Heart right ventricle (tissue), 16 donors: ENCODE measurements around the gene CYSTM1. TPM values are rescaled to one million over a fixed set of nuclear protein-coding genes. Genes with fewer than 3 reads are reported as not detected.
A peak's percentile ranks its signal among the peaks of the same experiment; 100 is the strongest.

Experiments used
- ATAC-seq, 8 donors: fragments of 200-7000 bp; cut with Tn5 transposase; one replicate each; pipeline ENCODE4 v1.9.1; 2020; ENCODE audit warnings: mild to moderate bottlenecking in 8 of 8, moderate library complexity in 8 of 8, moderate number of reproducible peaks in 1 of 8
- DNase-seq, 2 donors: peaks; one replicate each; pipeline ENCODE4 v3.0.0-alpha.2; 2020
- H3K27ac ChIP-seq, 10 donors: fragments of 200-600 bp; sonication (generic) in 2 of 10; one replicate each; pipeline versions ENCODE4 v1.5.0 to v1.8.0; 2020 to 2022; ENCODE audit warnings: mild to moderate bottlenecking in 3 of 10
- H3K27me3 ChIP-seq, 7 donors: fragments of 200-600 bp; one replicate each; pipeline ENCODE4 v1.8.0; 2021 to 2022; ENCODE audit warnings: mild to moderate bottlenecking in 2 of 7
- H3K36me3 ChIP-seq, 9 donors: fragments of 200-600 bp; sonication (generic) in 1 of 9; one replicate each; pipeline versions ENCODE4 v1.5.0 to v1.8.0; 2020 to 2022; ENCODE audit warnings: mild to moderate bottlenecking in 2 of 9
- H3K4me1 ChIP-seq, 9 donors: fragments of 200-600 bp; sonication (generic) in 1 of 9; one replicate each; pipeline versions ENCODE4 v1.5.0 to v1.8.0; 2020 to 2022; ENCODE audit warnings: mild to moderate bottlenecking in 4 of 9
- H3K4me3 ChIP-seq, 10 donors: fragments of 200-600 bp; sonication (generic) in 2 of 10; one replicate each; pipeline versions ENCODE4 v1.5.0 to v1.8.0; 2020 to 2022; ENCODE audit warnings: mild to moderate bottlenecking in 7 of 10, moderate library complexity in 2 of 10
- H3K9me3 ChIP-seq, 11 donors: fragments of 200-600 bp in 10 of 11; sonication (generic) in 2 of 11; one replicate each; pipeline versions ENCODE4 v1.5.0 to v1.8.0; 2013 to 2022; ENCODE audit warnings: mild to moderate bottlenecking in 2 of 11, control low read depth in 1 of 11, moderate library complexity in 1 of 11
- CTCF ChIP-seq, 9 donors: fragments of 200-600 bp; sonication (generic) in 2 of 9; IDR thresholded peaks; one replicate each; pipeline versions ENCODE4 v1.5.0 to v1.8.0; 2021 to 2022; ENCODE audit warnings: antibody characterized with exemption in 9 of 9, mild to moderate bottlenecking in 5 of 9, moderate library complexity in 1 of 9
- WGBS, 2 donors: extraction: QIAGEN DNeasy Blood & Tissue Kit; methylation state at CpG; one replicate each; pipeline ENCODE4 v1.1.7; 2013; ENCODE audit warnings: inconsistent platforms in 1 of 2; 5-methylcytosine and 5-hydroxymethylcytosine counted together
- intact Hi-C, 10 donors: fragments of 100-400 bp; cut with DNase I; formaldehyde crosslinking; loops; one replicate each; pipeline versions ENCODE4 v1.11.1 to v1.14.2; 2022
- polyA plus RNA-seq, 2 donors: library from polyadenylated mRNA; stranded (reverse); fragments of 200-250 nt; gene quantifications; one replicate each; pipeline ENCODE4 v1.2.3, GENCODE V29; 2013
- total RNA-seq, 10 donors: library from RNA; stranded (reverse); fragmentation: NEBNext Ultra II Directional in 3 of 10; extraction: Animal tissue kit (Norgen Biotek cat#: 25700) in 3 of 10; gene quantifications; one replicate each; pipeline versions ENCODE4 v1.2.1 to v1.2.4, GENCODE V29; 2021 to 2023
- donor health status: Arrhythmogenic right ventricular cardiomyopathy.
- donor health status: ischemic (EF 13 %, LVEDD 7.1; RV severe dilation, severe dysfunction).
- donor health status: healthy with polysubstance abuse.
- donor health status: DM: no; HTN: yes; CAD: no.
- donor health status: DM: no; HTN: no; CAD: no.
- donor health status: ischemic (EF 25% LVEDD 6.9; RV normal size, moderate dysfunction).
- donor health status: ischemic (EF 25% LVEDD 5.7; RV mildly dilated, moderate dysfunction).
- donor health status: healthy.
- donor health status: DM: yes; HTN: yes; CAD: no.
- donor health status: Ischemic cardiomyopathy.
- donor health status: ischemic (EF 35%, LVEDD 5.7; RV mildly dilated, moderate dysfunction).
- donor health status: nonischemic (EF 11% LVEDD 7.7; RV severe dilation, severe dysfunction).
- donor health status: DM: yes; HTN: yes; CAD: no.
- donor health status: PGD.
- donor health status: ischemic (EF 29% LVEDD 5.4; RV normal size, mild dysfunction).
- donor health status: nonischemic (EF 23%, LVEDD 6.1; RV moderate dilation, normal function).

Gene CYSTM1
- total and polyA plus RNA-seq, 12 donors: 45.0 to 217 (median 95.3) TPM

GRCh38 chr5:140216478-140217074 lies 41.6 kb downstream of the CYSTM1 start:
- peak overlapping the region in 7 of 10 donors; percentile 10 to 59 (median 37) for H3K27ac ChIP-seq
- intact Hi-C loops: no loop called here
- peaks cover 0 to 10% (median 0%) of the 10 kb centered on the region in 9 donors for H3K36me3 ChIP-seq
- WGBS, 2 donors: 49 to 56% methylated on average over 5 of the region's 5 CpGs
- no peak for TF ChIP-seq CTCF (IDR thresholded peaks at IDR 0.05)
- DNase-seq (no peak), ATAC-seq (peak in 5 of 8 donors; percentile 18 to 52 (median 43))
- H3K4me1 ChIP-seq: peaks cover 7 to 80% (median 62%) of the 10 kb centered on the region in 9 donors
- H3K27me3 ChIP-seq: no peaks in the 10 kb centered on the region
- H3K4me3 ChIP-seq: no peak overlapping the region
- no peaks in the 10 kb centered on the region for H3K9me3 ChIP-seq

DNA sequence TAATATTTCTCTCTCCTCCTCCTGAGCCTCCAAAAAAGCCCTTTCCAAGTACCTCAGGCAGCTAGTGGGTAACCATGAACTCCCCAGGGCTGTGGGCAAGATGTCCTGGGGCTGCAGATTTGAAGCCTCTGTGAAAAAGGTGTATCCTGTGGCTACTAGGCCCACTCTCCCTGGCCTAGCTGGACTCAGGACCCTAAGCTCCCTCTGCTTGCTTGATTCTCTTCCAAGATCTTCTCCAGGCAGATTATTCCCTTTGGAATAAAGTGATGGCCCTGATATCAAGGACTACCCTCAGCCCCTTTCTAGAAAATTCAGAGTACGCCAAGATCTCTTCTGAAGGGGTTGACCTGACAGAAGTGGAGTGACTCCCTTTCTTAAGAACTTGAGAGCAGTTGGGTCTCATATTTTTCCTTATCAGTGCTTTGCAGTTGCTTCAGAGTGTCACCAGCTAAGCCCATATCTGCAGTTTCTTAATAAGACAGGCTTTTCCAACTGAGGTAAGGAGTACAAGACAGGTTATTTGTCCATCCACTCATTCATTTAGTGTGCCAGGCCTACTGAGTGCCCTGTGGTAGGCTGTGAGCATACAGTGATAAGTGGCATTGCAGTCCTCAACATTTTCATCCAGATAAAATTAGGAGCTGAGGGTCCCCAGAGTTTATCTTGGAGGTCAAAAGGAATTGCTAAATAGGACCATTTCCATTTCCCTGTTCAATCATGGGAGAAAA lies 42.5 kb downstream of the CYSTM1 start:
- no peak for TF ChIP-seq CTCF (IDR thresholded peaks at IDR 0.05)
- ATAC-seq (no peak), DNase-seq (no peak)
- Histone ChIP-seq H3K27me3 (no peaks in the 10 kb centered on the region), H3K36me3 (peaks cover 0 to under 1% (median 0%) of the 10 kb centered on the region in 9 donors), H3K4me1 (peaks cover 7 to 89% (median 70%) of the 10 kb centered on the region in 9 donors), H3K9me3 (no peaks in the 10 kb centered on the region), H3K27ac (peak overlapping the region in 4 of 10 donors; percentile 37 to 59 (median 45)), H3K4me3 (no peak overlapping the region)
- intact Hi-C loops: no loop called here
- WGBS, 2 donors: 90 to 97% methylated on average over 1 of the region's 1 CpG

- DNase-seq: no peak
- peak in 1 of 8 donors; percentile 22 for ATAC-seq
- intact Hi-C loops: no loop called here
Measured at GRCh38 chr5:140219068-140219991, 44.3 kb downstream of the CYSTM1 start.

More at GRCh38 chr5:140219068-140219991, 44.3 kb downstream of the CYSTM1 start:
- no peaks in the 10 kb centered on the region for H3K9me3 ChIP-seq
- peaks cover 17 to 100% (median 81%) of the 10 kb centered on the region in 9 donors for H3K4me1 ChIP-seq
- peak overlapping the region; percentile 32 to 87 (median 68) for H3K27ac ChIP-seq
- WGBS, 2 donors: 70 to 73% methylated on average over 9 of the region's 9 CpGs
- H3K36me3 ChIP-seq: no peaks in the 10 kb centered on the region
- TF ChIP-seq CTCF (IDR thresholded peaks at IDR 0.05): no peak
- H3K4me3 ChIP-seq: no peak overlapping the region
- no peaks in the 10 kb centered on the region for H3K27me3 ChIP-seq
